Measurements from ENCODE around the gene EGFR. TPM values are rescaled to one million over a fixed set of nuclear protein-coding genes. Genes with fewer than 3 reads are reported as not detected.

The EGFR gene
- total and polyA plus RNA-seq, 2 experiments from 2014 or later: 21.6 to 51.0 TPM

DNA sequence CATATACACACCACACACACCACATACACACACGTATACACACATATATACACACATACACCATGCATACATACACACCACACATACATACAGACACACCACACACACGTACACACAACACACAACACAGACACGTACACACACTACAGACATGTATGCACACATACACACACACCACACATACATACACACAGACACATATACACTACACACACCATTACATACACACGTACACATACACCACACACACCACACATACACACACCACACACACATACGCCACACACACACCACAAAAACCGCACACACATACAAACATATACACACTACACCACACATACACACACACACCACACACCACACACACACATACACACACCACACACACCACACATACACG, 184.5 kb downstream of the EGFR start:
- Histone ChIP-seq H3K79me2 (no peaks in the 10 kb centered on the region), H3K36me3 (replicated peaks; ENCODE audit: insufficient read depth, low read depth) (peaks cover 2% of the 10 kb centered on the region), H3K27me3 (no peaks in the 10 kb centered on the region), H3K27ac (no peak overlapping the region), H3K9me2 (replicated peaks; ENCODE audit: insufficient read depth) (no peaks in the 10 kb centered on the region), H3K4me3 (no peak overlapping the region), H3K4me2 (no peak overlapping the region), H3K4me1 (ENCODE audit: insufficient read depth) (no peaks in the 10 kb centered on the region), H3K9me3 (ENCODE audit: low read depth) (no peaks in the 10 kb centered on the region), H2AFZ (no peak overlapping the region), H4K20me1 (ENCODE audit: insufficient read depth, poor library complexity, severe bottlenecking) (no peaks in the 10 kb centered on the region)
- 91% methylated on average over 7 of the region's 7 CpGs for WGBS (ENCODE audit: low lambda C conversion rate, missing lambda C conversion rate)
- no peak for DNase-seq (ENCODE audit: low spot score)
- TF ChIP-seq EZH2 (IDR thresholded peaks at IDR 0.05; ENCODE audit: borderline replicate concordance) (no peak), EZH2phosphoT487 (IDR thresholded peaks at IDR 0.05; ENCODE audit: low read depth, severe bottlenecking, unreplicated experiment) (no peak)
- TF ChIP-seq, protein P1, sequence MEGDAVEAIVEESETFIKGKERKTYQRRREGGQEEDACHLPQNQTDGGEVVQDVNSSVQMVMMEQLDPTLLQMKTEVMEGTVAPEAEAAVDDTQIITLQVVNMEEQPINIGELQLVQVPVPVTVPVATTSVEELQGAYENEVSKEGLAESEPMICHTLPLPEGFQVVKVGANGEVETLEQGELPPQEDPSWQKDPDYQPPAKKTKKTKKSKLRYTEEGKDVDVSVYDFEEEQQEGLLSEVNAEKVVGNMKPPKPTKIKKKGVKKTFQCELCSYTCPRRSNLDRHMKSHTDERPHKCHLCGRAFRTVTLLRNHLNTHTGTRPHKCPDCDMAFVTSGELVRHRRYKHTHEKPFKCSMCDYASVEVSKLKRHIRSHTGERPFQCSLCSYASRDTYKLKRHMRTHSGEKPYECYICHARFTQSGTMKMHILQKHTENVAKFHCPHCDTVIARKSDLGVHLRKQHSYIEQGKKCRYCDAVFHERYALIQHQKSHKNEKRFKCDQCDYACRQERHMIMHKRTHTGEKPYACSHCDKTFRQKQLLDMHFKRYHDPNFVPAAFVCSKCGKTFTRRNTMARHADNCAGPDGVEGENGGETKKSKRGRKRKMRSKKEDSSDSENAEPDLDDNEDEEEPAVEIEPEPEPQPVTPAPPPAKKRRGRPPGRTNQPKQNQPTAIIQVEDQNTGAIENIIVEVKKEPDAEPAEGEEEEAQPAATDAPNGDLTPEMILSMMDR (IDR thresholded peaks at IDR 0.05; ENCODE audit: poor library complexity): no peak

DNA sequence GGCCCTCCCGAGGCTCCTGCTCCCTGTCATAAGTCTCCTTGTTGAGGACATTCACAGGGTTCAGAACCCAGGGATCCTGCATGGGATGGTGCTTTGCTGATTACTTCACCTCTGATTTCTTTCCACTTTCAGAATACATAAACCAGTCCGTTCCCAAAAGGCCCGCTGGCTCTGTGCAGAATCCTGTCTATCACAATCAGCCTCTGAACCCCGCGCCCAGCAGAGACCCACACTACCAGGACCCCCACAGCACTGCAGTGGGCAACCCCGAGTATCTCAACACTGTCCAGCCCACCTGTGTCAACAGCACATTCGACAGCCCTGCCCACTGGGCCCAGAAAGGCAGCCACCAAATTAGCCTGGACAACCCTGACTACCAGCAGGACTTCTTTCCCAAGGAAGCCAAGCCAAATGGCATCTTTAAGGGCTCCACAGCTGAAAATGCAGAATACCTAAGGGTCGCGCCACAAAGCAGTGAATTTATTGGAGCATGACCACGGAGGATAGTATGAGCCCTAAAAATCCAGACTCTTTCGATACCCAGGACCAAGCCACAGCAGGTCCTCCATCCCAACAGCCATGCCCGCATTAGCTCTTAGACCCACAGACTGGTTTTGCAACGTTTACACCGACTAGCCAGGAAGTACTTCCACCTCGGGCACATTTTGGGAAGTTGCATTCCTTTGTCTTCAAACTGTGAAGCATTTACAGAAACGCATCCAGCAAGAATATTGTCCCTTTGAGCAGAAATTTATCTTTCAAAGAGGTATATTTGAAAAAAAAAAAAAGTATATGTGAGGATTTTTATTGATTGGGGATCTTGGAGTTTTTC, 186.5 kb downstream of the EGFR start:
- Histone ChIP-seq H3K9me3 (ENCODE audit: low read depth) (no peaks in the 10 kb centered on the region), H3K79me2 (no peaks in the 10 kb centered on the region), H3K4me1 (ENCODE audit: insufficient read depth) (peaks cover 13% of the 10 kb centered on the region), H4K20me1 (ENCODE audit: insufficient read depth, poor library complexity, severe bottlenecking) (no peaks in the 10 kb centered on the region), H3K27ac (no peak overlapping the region), H3K9me2 (replicated peaks; ENCODE audit: insufficient read depth) (no peaks in the 10 kb centered on the region), H3K4me3 (no peak overlapping the region), H2AFZ (no peak overlapping the region), H3K27me3 (no peaks in the 10 kb centered on the region), H3K4me2 (no peak overlapping the region), H3K36me3 (replicated peaks; ENCODE audit: insufficient read depth, low read depth) (no peaks in the 10 kb centered on the region)
- TF ChIP-seq EZH2phosphoT487 (IDR thresholded peaks at IDR 0.05; ENCODE audit: low read depth, severe bottlenecking, unreplicated experiment): no peak
- TF ChIP-seq, protein P1 (IDR thresholded peaks at IDR 0.05; ENCODE audit: poor library complexity): no peak
- TF ChIP-seq EZH2 (IDR thresholded peaks at IDR 0.05; ENCODE audit: borderline replicate concordance): no peak
- WGBS (ENCODE audit: low lambda C conversion rate, missing lambda C conversion rate): 91% methylated on average over 16 of the region's 16 CpGs
- DNase-seq (ENCODE audit: low spot score): no peak

DNA sequence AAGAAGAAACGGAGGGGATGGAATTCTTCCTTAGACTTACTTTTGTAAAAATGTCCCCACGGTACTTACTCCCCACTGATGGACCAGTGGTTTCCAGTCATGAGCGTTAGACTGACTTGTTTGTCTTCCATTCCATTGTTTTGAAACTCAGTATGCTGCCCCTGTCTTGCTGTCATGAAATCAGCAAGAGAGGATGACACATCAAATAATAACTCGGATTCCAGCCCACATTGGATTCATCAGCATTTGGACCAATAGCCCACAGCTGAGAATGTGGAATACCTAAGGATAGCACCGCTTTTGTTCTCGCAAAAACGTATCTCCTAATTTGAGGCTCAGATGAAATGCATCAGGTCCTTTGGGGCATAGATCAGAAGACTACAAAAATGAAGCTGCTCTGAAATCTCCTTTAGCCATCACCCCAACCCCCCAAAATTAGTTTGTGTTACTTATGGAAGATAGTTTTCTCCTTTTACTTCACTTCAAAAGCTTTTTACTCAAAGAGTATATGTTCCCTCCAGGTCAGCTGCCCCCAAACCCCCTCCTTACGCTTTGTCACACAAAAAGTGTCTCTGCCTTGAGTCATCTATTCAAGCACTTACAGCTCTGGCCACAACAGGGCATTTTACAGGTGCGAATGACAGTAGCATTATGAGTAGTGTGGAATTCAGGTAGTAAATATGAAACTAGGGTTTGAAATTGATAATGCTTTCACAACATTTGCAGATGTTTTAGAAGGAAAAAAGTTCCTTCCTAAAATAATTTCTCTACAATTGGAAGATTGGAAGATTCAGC, 187.6 kb downstream of the EGFR start:
- H3K79me2 ChIP-seq: no peaks in the 10 kb centered on the region
- H3K4me2 ChIP-seq: no peak overlapping the region
- H3K27me3 ChIP-seq: no peaks in the 10 kb centered on the region
- no peak for TF ChIP-seq EZH2 (IDR thresholded peaks at IDR 0.05; ENCODE audit: borderline replicate concordance)
- TF ChIP-seq EZH2phosphoT487 (IDR thresholded peaks at IDR 0.05; ENCODE audit: low read depth, severe bottlenecking, unreplicated experiment): no peak
- TF ChIP-seq, protein P1 (IDR thresholded peaks at IDR 0.05; ENCODE audit: poor library complexity): no peak
- H3K9me2 ChIP-seq (replicated peaks; ENCODE audit: insufficient read depth): no peaks in the 10 kb centered on the region
- H3K27ac ChIP-seq: no peak overlapping the region
- H2AFZ ChIP-seq: no peak overlapping the region
- no peak overlapping the region for H3K4me3 ChIP-seq
- no peak for DNase-seq (ENCODE audit: low spot score)
- no peaks in the 10 kb centered on the region for H3K36me3 ChIP-seq (replicated peaks; ENCODE audit: insufficient read depth, low read depth)
- peaks cover 21% of the 10 kb centered on the region for H3K4me1 ChIP-seq (ENCODE audit: insufficient read depth)
- 96% methylated on average over 9 of the region's 9 CpGs for WGBS (ENCODE audit: low lambda C conversion rate, missing lambda C conversion rate)
- H4K20me1 ChIP-seq (ENCODE audit: insufficient read depth, poor library complexity, severe bottlenecking): no peaks in the 10 kb centered on the region
- no peaks in the 10 kb centered on the region for H3K9me3 ChIP-seq (ENCODE audit: low read depth)

Data from hepatocyte (in vitro differentiated cells).